H1 (cell line): ENCODE data around the gene GPD1L. TPM values are rescaled to one million over a fixed set of nuclear protein-coding genes. Genes with fewer than 3 reads are reported as not detected.

Experiments
- CTCF ChIA-PET: fragments of 300-600 bp; sonication (Branson Sonifier 250); formaldehyde crosslinking; loops from one replicate; lab custom pipeline; 2021; ENCODE audit not compliant: partially characterized antibody; lab: Charles Lee
- POLR2A ChIA-PET: fragments of 300-600 bp; sonication (Branson Sonifier 250); formaldehyde crosslinking; loops from one replicate; lab custom pipeline; 2021; ENCODE audit warnings: inconsistent platforms; ENCODE audit not compliant: partially characterized antibody; lab: Charles Lee
- DNase-seq, 2 experiments: peaks; one replicate each; pipeline versions ENCODE4 v3.0.0 to v3.0.0-alpha.2; 2010 to 2022; ENCODE audit warnings: low spot score in 2 of 2, low read depth in 1 of 2, mixed read lengths in 1 of 2
- FAIRE-seq: peaks from 2 replicates; lab custom pipeline; 2011; peaks lifted over from hg19 to GRCh38; lab: Jason Lieb, UNC
- H2AFZ ChIP-seq: 2 replicates; pipeline ENCODE4 v1.8.1; 2012; ENCODE audit warnings: low read length, inconsistent platforms
- H2AK5ac ChIP-seq: 2 replicates; pipeline ENCODE4 v1.6.1; 2013; ENCODE audit warnings: low read depth, low read length
- H2BK120ac ChIP-seq: replicated peaks from 2 replicates; pipeline ENCODE3; 2013; ENCODE audit warnings: low read depth, low read length, inconsistent platforms
- H2BK12ac ChIP-seq: 2 replicates; pipeline ENCODE4 v1.6.1; 2013; ENCODE audit warnings: low read depth, low read length
- H2BK15ac ChIP-seq: 2 replicates; pipeline ENCODE4 v1.6.1; 2013; ENCODE audit warnings: low read length
- H2BK20ac ChIP-seq: 2 replicates; pipeline ENCODE4 v1.6.1; 2013; ENCODE audit warnings: low read length
- H2BK5ac ChIP-seq: 2 replicates; pipeline ENCODE4 v1.6.1; 2013; ENCODE audit warnings: low read depth, low read length
- H3K14ac ChIP-seq: 2 replicates; pipeline ENCODE4 v1.6.1; 2013; ENCODE audit warnings: inconsistent platforms; ENCODE audit not compliant: insufficient read length
- H3K18ac ChIP-seq: 2 replicates; pipeline ENCODE4 v1.6.1; 2013; ENCODE audit warnings: low read length; ENCODE audit errors: extremely low read depth
- H3K23ac ChIP-seq: 2 replicates; pipeline ENCODE4 v1.6.1; 2013; ENCODE audit warnings: inconsistent platforms; ENCODE audit not compliant: insufficient read length
- H3K23me2 ChIP-seq: 2 replicates; pipeline ENCODE4 v1.6.1; 2013; ENCODE audit warnings: low read depth, low read length
- H3K27ac ChIP-seq: 2 replicates; pipeline ENCODE4 v1.6.1; 2011; ENCODE audit warnings: low read depth, low read length, inconsistent platforms
- H3K27me3 ChIP-seq, 4 experiments: replicated peaks in 1 of 4; 1 replicate in 1 of 4; 2 replicates in 3 of 4; pipeline versions ENCODE4 v1.6.1 to v1.8.1; 2011 to 2013; ENCODE audit warnings: low read length in 3 of 4, mild to moderate bottlenecking in 3 of 4, inconsistent platforms in 2 of 4, mixed read lengths in 2 of 4, moderate library complexity in 1 of 4; ENCODE audit not compliant: control insufficient read depth in 3 of 4, insufficient read depth in 3 of 4; ENCODE audit errors: extremely low read depth in 1 of 4
- H3K36me3 ChIP-seq, 4 experiments: 2 replicates each; pipeline versions ENCODE4 v1.6.1 to v1.8.1; 2011 to 2013; ENCODE audit warnings: mild to moderate bottlenecking in 4 of 4, low read length in 3 of 4, moderate library complexity in 2 of 4, control low read depth in 1 of 4, inconsistent platforms in 1 of 4; ENCODE audit not compliant: insufficient read depth in 4 of 4, control insufficient read depth in 2 of 4
- H3K4ac ChIP-seq: replicated peaks from 2 replicates; pipeline ENCODE3; 2013; ENCODE audit warnings: low read length, low read depth, mixed read lengths, inconsistent platforms; ENCODE audit not compliant: insufficient read length
- H3K4me1 ChIP-seq, 4 experiments: replicated peaks in 1 of 4; 1 replicate in 1 of 4; 2 replicates in 3 of 4; pipeline versions ENCODE4 v1.6.1 to v1.8.1; 2011 to 2013; ENCODE audit warnings: low read length in 3 of 4, inconsistent platforms in 2 of 4, mixed read lengths in 1 of 4; ENCODE audit not compliant: insufficient read depth in 4 of 4, control insufficient read depth in 3 of 4
- H3K4me2 ChIP-seq, 2 experiments: 2 replicates each; pipeline versions ENCODE4 v1.6.1 to v1.8.1; 2011 to 2013; ENCODE audit warnings: low read depth in 2 of 2, low read length in 2 of 2, control low read depth in 1 of 2, inconsistent platforms in 1 of 2, mild to moderate bottlenecking in 1 of 2; ENCODE audit not compliant: insufficient read depth in 1 of 2
- H3K4me3 ChIP-seq, 4 experiments: fragments of 200-600, 300-600 bp in 1 of 4; sonication (generic), shearing (Covaris generic), sonication (Bioruptor Twin) in 1 of 4; 2 replicates each; pipeline versions ENCODE4 v1.5.1 to v1.8.1; 2011 to 2016; ENCODE audit warnings: low read length in 4 of 4, low read depth in 3 of 4, control low read depth in 2 of 4, inconsistent platforms in 2 of 4, mild to moderate bottlenecking in 2 of 4, mixed read lengths in 1 of 4, moderate library complexity in 1 of 4; ENCODE audit not compliant: insufficient read depth in 2 of 4; ENCODE audit errors: extremely low read depth in 1 of 4
- H3K56ac ChIP-seq: replicated peaks from 2 replicates; pipeline ENCODE3; 2013; ENCODE audit warnings: low read depth, mild to moderate bottlenecking, mixed read lengths, low read length, inconsistent platforms; ENCODE audit not compliant: insufficient read length
- H3K79me1 ChIP-seq: 2 replicates; pipeline ENCODE4 v1.6.1; 2013; ENCODE audit warnings: low read depth, low read length, control low read depth
- H3K79me2 ChIP-seq, 2 experiments: 2 replicates each; pipeline versions ENCODE4 v1.6.1 to v1.8.1; 2012 to 2013; ENCODE audit warnings: low read length in 2 of 2, mild to moderate bottlenecking in 2 of 2, inconsistent platforms in 1 of 2; ENCODE audit not compliant: insufficient read depth in 2 of 2, control insufficient read depth in 1 of 2
- H3K9ac ChIP-seq, 4 experiments: replicated peaks in 1 of 4; 1 replicate in 1 of 4; 2 replicates in 3 of 4; pipeline versions ENCODE4 v1.6.1 to v1.8.1; 2011 to 2013; ENCODE audit warnings: low read depth in 3 of 4, low read length in 3 of 4, control low read depth in 2 of 4, mild to moderate bottlenecking in 2 of 4, moderate library complexity in 2 of 4, inconsistent platforms in 1 of 4; ENCODE audit errors: extremely low read depth in 1 of 4
- H3K9me3 ChIP-seq, 2 experiments: 2 replicates each; pipeline versions ENCODE4 v1.6.1 to v1.8.1; 2012 to 2013; ENCODE audit warnings: mild to moderate bottlenecking in 2 of 2, moderate library complexity in 2 of 2, control low read depth in 1 of 2, inconsistent platforms in 1 of 2, low read depth in 1 of 2, low read length in 1 of 2, mixed read lengths in 1 of 2; ENCODE audit not compliant: insufficient read depth in 2 of 2
- H4K20me1 ChIP-seq, 2 experiments: replicated peaks in 1 of 2; 2 replicates each; pipeline versions ENCODE3 to v1.8.1; 2011 to 2013; ENCODE audit warnings: inconsistent platforms in 2 of 2, low read length in 2 of 2, mild to moderate bottlenecking in 1 of 2; ENCODE audit not compliant: insufficient read depth in 2 of 2, control insufficient read depth in 1 of 2
- H4K5ac ChIP-seq: 2 replicates; pipeline ENCODE4 v1.6.1; 2013; ENCODE audit warnings: low read length, low read depth, mixed read lengths, inconsistent platforms; ENCODE audit not compliant: insufficient read length
- H4K8ac ChIP-seq: 2 replicates; pipeline ENCODE4 v1.8.0; 2013; ENCODE audit warnings: mild to moderate bottlenecking, moderate library complexity, low read length, inconsistent platforms; ENCODE audit not compliant: insufficient read depth; ENCODE audit errors: extremely low read depth
- H4K91ac ChIP-seq: replicated peaks from 2 replicates; pipeline ENCODE3; 2013; ENCODE audit warnings: low read length, mixed read lengths, inconsistent platforms; ENCODE audit not compliant: insufficient read length
- CEBPB ChIP-seq: IDR thresholded peaks from 2 replicates; pipeline ENCODE4 v1.6.1; 2012; ENCODE audit warnings: low read depth, low read length
- NANOG ChIP-seq: IDR thresholded peaks from 2 replicates; pipeline ENCODE4 v1.6.1; 2011; ENCODE audit warnings: low read length, low read depth, mild to moderate bottlenecking, inconsistent platforms; ENCODE audit not compliant: insufficient read depth, poor library complexity, severe bottlenecking
- NRF1 ChIP-seq: IDR thresholded peaks from 2 replicates; pipeline ENCODE4 v1.6.1; 2011; ENCODE audit warnings: mild to moderate bottlenecking, low read depth, low read length, improper control_type of control experiment
- POU5F1 ChIP-seq: IDR thresholded peaks from 2 replicates; pipeline ENCODE4 v1.6.1; 2011; ENCODE audit warnings: low read depth, mild to moderate bottlenecking, low read length, moderate library complexity
- WGBS, 2 experiments: shearing (Covaris generic) in 1 of 2; methylation state at CpG; one replicate each; pipeline versions ENCODE4 v1.1.6 to v1.1.7; 2013 to 2015; ENCODE audit warnings: low lambda C conversion rate in 2 of 2, mixed read lengths in 2 of 2, inconsistent platforms in 1 of 2, low coverage in 1 of 2, missing lambda C conversion rate in 1 of 2; ENCODE audit not compliant: insufficient replicate concordance in 2 of 2, insufficient coverage in 1 of 2, insufficient read length in 1 of 2; ENCODE audit errors: extremely low coverage in 1 of 2, missing lambda C conversion rate in 1 of 2; 5-methylcytosine and 5-hydroxymethylcytosine counted together
- polyA plus RNA-seq, 7 experiments: library from polyadenylated mRNA; depleted of rRNA in 3 of 7; stranded (reverse) in 5 of 7; unstranded in 2 of 7; fragments of >200 nt in 5 of 7; fragments of 200-250 nt in 2 of 7; gene quantifications; 1 replicate in 5 of 7; 2 replicates in 1 of 7; 4 replicates in 1 of 7; pipeline versions ENCODE4 v1.2.1 to v1.2.3, GENCODE V29; 2011 to 2013; ENCODE audit warnings: missing spikeins in 2 of 7, mixed read lengths in 2 of 7
- total RNA-seq: library from RNA; stranded (reverse); fragmentation: NEBNext Ultra II Directional; extraction: Animal tissue kit (Norgen Biotek cat#: 25700); gene quantifications from 2 replicates; pipeline ENCODE4 v1.2.1, GENCODE V29; 2021

GPD1L gene
- total and polyA plus RNA-seq, 2 of the 8 experiments (the other 6 are each of a cell fraction or from before 2014, with no cell fraction given) = 2.4 to 8.4 TPM

- no peak overlapping the region for H2BK15ac ChIP-seq
- no peaks in the 10 kb centered on the region for H3K79me2 ChIP-seq
- H3K9ac ChIP-seq = no peak overlapping the region
- H3K27me3 ChIP-seq = no peaks in the 10 kb centered on the region
- no peaks in the 10 kb centered on the region for H3K36me3 ChIP-seq
- no peak overlapping the region for H3K4me2 ChIP-seq
- POLR2A ChIA-PET = no interaction called here
- H4K5ac ChIP-seq = no peak overlapping the region
- no peak overlapping the region for H2BK5ac ChIP-seq
- H2AFZ ChIP-seq = no peak overlapping the region
- H3K4ac ChIP-seq = no peak overlapping the region
- WGBS, 2 experiments = 93% methylated on average over 2 of the region's 2 CpGs; no CpG with 5 or more reads in 1 of the 2 experiments
- H3K4me3 ChIP-seq = no peak overlapping the region
- no peak for DNase-seq
- no peak overlapping the region for H2BK12ac ChIP-seq
- H4K91ac ChIP-seq = no peak overlapping the region
- H3K14ac ChIP-seq = no peak overlapping the region
- H4K8ac ChIP-seq = no peak overlapping the region
- no peaks in the 10 kb centered on the region for H3K9me3 ChIP-seq
- H3K56ac ChIP-seq = no peak overlapping the region
- H3K79me1 ChIP-seq = no peaks in the 10 kb centered on the region
- CTCF ChIA-PET = interaction anchor here (0.6 kb wide), 1 partner anchor 686 kb away, joined by 3 read pairs; no protein-coding TSS in a partner anchor
- TF ChIP-seq CEBPB (no peak), POU5F1 (no peak), NRF1 (no peak), NANOG (no peak)
- H4K20me1 ChIP-seq = no peaks in the 10 kb centered on the region
- no peak overlapping the region for H2BK120ac ChIP-seq
- no peak overlapping the region for H3K23ac ChIP-seq
- no peak overlapping the region for H2BK20ac ChIP-seq
- no peak overlapping the region for H3K27ac ChIP-seq
- H3K18ac ChIP-seq = no peak overlapping the region
- FAIRE-seq = no peak
- no peaks in the 10 kb centered on the region for H3K4me1 ChIP-seq
- H2AK5ac ChIP-seq = no peak overlapping the region
- no peaks in the 10 kb centered on the region for H3K23me2 ChIP-seq
These were observed 110.9 kb downstream of the GPD1L start for GRCh38 chr3:32217339-32217738.

Other genes with a start within 250 kb of the GPD1L start
- 86.7 and 88.8 TPM in 2 replicates for gene OSBPL10, start 125.4 kb upstream of the GPD1L start, total RNA-seq
- 26.2 and 36.7 TPM in 2 replicates for gene OSBPL10, start 125.4 kb upstream of the GPD1L start, polyA plus RNA-seq (2011; rRNA removed)
- 8.6 and 9.8 TPM in 2 replicates for gene ZNF860, start 124.9 kb upstream of the GPD1L start, total RNA-seq
- 1.9 and 3.2 TPM in 2 replicates for gene ZNF860, start 124.9 kb upstream of the GPD1L start, polyA plus RNA-seq (2011; rRNA removed)
- 10.5 and 11.7 TPM in 2 replicates for gene CMTM8, start 132.1 kb downstream of the GPD1L start, total RNA-seq
- gene CMTM8, start 132.1 kb downstream of the GPD1L start, polyA plus RNA-seq (2011; rRNA removed) = 19.5 and 22.4 TPM in 2 replicates